Type B pancreatic cell (in vitro differentiated cells): ENCODE measurements around the gene SERPINA10. TPM values are rescaled to one million over a fixed set of nuclear protein-coding genes. Genes with fewer than 3 reads are reported as not detected.
"Not testable (repeated sequence)": the region's sequence is repeated elsewhere in the genome, so short reads cannot be mapped to it uniquely, and the experiment has no call there.

Source experiments
- DNase-seq: peaks from one replicate; pipeline ENCODE4 v3.0.0; 2021; ENCODE audit warnings: mixed read lengths; ENCODE audit not compliant: unreplicated experiment; ENCODE audit errors: extremely low spot score
- H3K27ac Mint-ChIP-seq: 2 replicates; pipeline ENCODE4 v1.8.0; 2021; ENCODE audit warnings: mild to moderate bottlenecking, mixed read lengths
- H3K27me3 Mint-ChIP-seq: 2 replicates; pipeline ENCODE4 v1.8.0; 2021; ENCODE audit warnings: mixed read lengths
- H3K36me3 Mint-ChIP-seq: 2 replicates; pipeline ENCODE4 v1.8.0; 2021; ENCODE audit warnings: mixed read lengths
- H3K4me1 Mint-ChIP-seq: one replicate; pipeline ENCODE4 v1.8.0; 2021; ENCODE audit warnings: mixed read lengths; ENCODE audit not compliant: unreplicated experiment
- H3K4me3 Mint-ChIP-seq: 2 replicates; pipeline ENCODE4 v1.8.0; 2021; ENCODE audit warnings: mild to moderate bottlenecking, mixed read lengths
- H3K9me3 Mint-ChIP-seq: 2 replicates; pipeline ENCODE4 v1.8.0; 2021; ENCODE audit warnings: mixed read lengths
- total RNA-seq: library from RNA; stranded (reverse); gene quantifications from 2 replicates; pipeline ENCODE4 v1.2.1, GENCODE V29; 2021; ENCODE audit warnings: low replicate concordance
- TF ChIP-seq, protein P1 (sequence below): fragments of 200-600 bp; sonication (generic); conservative IDR thresholded peaks from 2 replicates; pipeline ENCODE4 v1.5.0; 2021; ENCODE audit warnings: antibody characterized with exemption, mild to moderate bottlenecking

The SERPINA10 gene
- total RNA-seq, 1 donor from 2014 or later, result 1.5 TPM

GRCh38 chr14:94305620-94306019 is 12.6 kb upstream of the SERPINA10 start:
- H3K36me3 Mint-ChIP-seq, result no peaks in the 10 kb centered on the region
- H3K4me1 Mint-ChIP-seq, result no peaks in the 10 kb centered on the region
- peaks cover 4% of the 10 kb centered on the region for H3K27me3 Mint-ChIP-seq
- no peak overlapping the region for H3K27ac Mint-ChIP-seq
- no peak for DNase-seq
- no peaks in the 10 kb centered on the region for H3K9me3 Mint-ChIP-seq
- H3K4me3 Mint-ChIP-seq, result no peak overlapping the region
- TF ChIP-seq, protein P1, sequence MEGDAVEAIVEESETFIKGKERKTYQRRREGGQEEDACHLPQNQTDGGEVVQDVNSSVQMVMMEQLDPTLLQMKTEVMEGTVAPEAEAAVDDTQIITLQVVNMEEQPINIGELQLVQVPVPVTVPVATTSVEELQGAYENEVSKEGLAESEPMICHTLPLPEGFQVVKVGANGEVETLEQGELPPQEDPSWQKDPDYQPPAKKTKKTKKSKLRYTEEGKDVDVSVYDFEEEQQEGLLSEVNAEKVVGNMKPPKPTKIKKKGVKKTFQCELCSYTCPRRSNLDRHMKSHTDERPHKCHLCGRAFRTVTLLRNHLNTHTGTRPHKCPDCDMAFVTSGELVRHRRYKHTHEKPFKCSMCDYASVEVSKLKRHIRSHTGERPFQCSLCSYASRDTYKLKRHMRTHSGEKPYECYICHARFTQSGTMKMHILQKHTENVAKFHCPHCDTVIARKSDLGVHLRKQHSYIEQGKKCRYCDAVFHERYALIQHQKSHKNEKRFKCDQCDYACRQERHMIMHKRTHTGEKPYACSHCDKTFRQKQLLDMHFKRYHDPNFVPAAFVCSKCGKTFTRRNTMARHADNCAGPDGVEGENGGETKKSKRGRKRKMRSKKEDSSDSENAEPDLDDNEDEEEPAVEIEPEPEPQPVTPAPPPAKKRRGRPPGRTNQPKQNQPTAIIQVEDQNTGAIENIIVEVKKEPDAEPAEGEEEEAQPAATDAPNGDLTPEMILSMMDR, result no peak

GRCh38 chr14:94304243-94304642 is 11.2 kb upstream of the SERPINA10 start:
- no peaks in the 10 kb centered on the region for H3K36me3 Mint-ChIP-seq
- H3K4me1 Mint-ChIP-seq, result no peaks in the 10 kb centered on the region
- H3K27me3 Mint-ChIP-seq, result peaks cover 4% of the 10 kb centered on the region
- TF ChIP-seq, protein P1, result no peak
- no peaks in the 10 kb centered on the region for H3K9me3 Mint-ChIP-seq
- no peak overlapping the region for H3K4me3 Mint-ChIP-seq
- no peak for DNase-seq
- no peak overlapping the region for H3K27ac Mint-ChIP-seq

GRCh38 chr14:94303111-94303510 is 10.0 kb upstream of the SERPINA10 start:
- no peak for DNase-seq
- no peaks in the 10 kb centered on the region for H3K9me3 Mint-ChIP-seq
- H3K27me3 Mint-ChIP-seq, result peaks cover 3% of the 10 kb centered on the region
- no peaks in the 10 kb centered on the region for H3K36me3 Mint-ChIP-seq
- no peak overlapping the region for H3K27ac Mint-ChIP-seq
- H3K4me3 Mint-ChIP-seq, result no peak overlapping the region
- no peaks in the 10 kb centered on the region for H3K4me1 Mint-ChIP-seq
- TF ChIP-seq, protein P1, result no peak

- H3K36me3 Mint-ChIP-seq, result no peaks in the 10 kb centered on the region
- H3K27ac Mint-ChIP-seq, result no peak overlapping the region
These were observed 5.1 kb upstream of the SERPINA10 start for GRCh38 chr14:94298130-94298529.

GRCh38 chr14:94296181-94296545 is 3.1 kb upstream of the SERPINA10 start:
- H3K27ac Mint-ChIP-seq, H3K4me3 Mint-ChIP-seq, H3K4me1 Mint-ChIP-seq, H3K9me3 Mint-ChIP-seq, H3K27me3 Mint-ChIP-seq, H3K36me3 Mint-ChIP-seq, DNase-seq: not testable (repeated sequence)

More at GRCh38 chr14:94298130-94298529, 5.1 kb upstream of the SERPINA10 start:
- Mint-ChIP-seq H3K4me3 (no peak overlapping the region), H3K27me3 (no peaks in the 10 kb centered on the region), H3K9me3 (no peaks in the 10 kb centered on the region), H3K4me1 (peaks cover 2% of the 10 kb centered on the region)
- TF ChIP-seq, protein P1, result no peak
- no peak for DNase-seq

DNA sequence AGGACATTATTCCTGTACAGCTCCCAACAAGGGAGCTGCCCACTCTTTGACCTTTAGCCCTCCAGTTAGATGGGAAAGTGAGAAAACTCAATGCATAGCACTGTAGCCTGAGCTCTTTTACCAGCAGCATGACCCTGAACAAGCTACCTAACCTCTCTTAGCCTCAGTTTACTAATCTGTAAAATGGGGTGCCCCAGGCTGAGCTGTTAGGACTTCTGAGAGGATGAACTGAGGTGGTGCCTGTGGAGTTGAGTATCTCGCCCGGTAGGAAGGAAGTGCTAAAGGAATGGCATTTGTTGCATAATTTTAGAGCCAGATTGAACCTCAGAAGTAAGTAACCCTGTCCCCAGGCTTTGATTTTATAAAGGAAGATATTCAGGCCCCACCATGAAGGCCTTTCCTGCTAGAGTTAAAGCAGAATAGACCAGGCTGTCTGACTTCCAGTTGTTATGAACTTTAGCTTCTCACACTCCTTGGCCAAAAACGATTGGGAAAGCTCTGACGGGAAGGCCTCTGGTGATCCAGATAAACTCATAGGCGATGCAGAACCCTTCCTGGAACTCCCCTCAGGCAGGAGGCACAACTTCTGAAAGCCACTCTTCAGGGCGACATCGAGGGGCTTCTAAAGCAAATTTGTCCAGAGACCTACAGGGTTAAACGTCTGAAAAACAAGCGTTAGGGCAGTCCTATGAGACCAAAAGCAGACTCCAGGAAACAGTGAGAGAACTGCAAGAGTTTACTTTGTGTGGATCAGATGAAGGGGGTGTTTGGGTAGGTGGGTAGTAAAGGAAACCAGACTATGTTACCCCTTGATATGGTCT is 2.5 kb upstream of the SERPINA10 start:
- Mint-ChIP-seq H3K9me3 (no peaks in the 10 kb centered on the region), H3K36me3 (no peaks in the 10 kb centered on the region), H3K4me3 (no peak overlapping the region), H3K4me1 (peaks cover 5% of the 10 kb centered on the region), H3K27me3 (no peaks in the 10 kb centered on the region), H3K27ac (no peak overlapping the region)
- TF ChIP-seq, protein P1, result no peak
- DNase-seq, result no peak
